CD4-positive, alpha-beta T cell (primary cell): ENCODE data around the gene COL25A1. TPM values are rescaled to one million over a fixed set of nuclear protein-coding genes. Genes with fewer than 3 reads are reported as not detected.

ENCODE experiments used
- ATAC-seq: fragments of 200-7000 bp; cut with Tn5 transposase; one replicate; pipeline ENCODE4 v1.10.0; 2022; ENCODE audit warnings: mild to moderate bottlenecking; ENCODE audit not compliant: poor library complexity
- CTCF ChIA-PET: fragments of 350-600 bp; sonication (Branson Sonifier 250); formaldehyde crosslinking; loops from one replicate; lab custom pipeline; 2021; ENCODE audit warnings: antibody characterized with exemption, inconsistent platforms; lab: Charles Lee
- POLR2A ChIA-PET: fragments of 350-600 bp; sonication (Branson Sonifier 250); formaldehyde crosslinking; loops from one replicate; lab custom pipeline; 2021; ENCODE audit warnings: antibody characterized with exemption, inconsistent platforms; lab: Charles Lee
- DNase-seq, 14 experiments: peaks; one replicate each; pipeline ENCODE4 v3.0.0-alpha.2; 2013 to 2020; ENCODE audit warnings: mixed read lengths in 2 of 14
- H3K27ac ChIP-seq, 2 donors: one replicate each; pipeline versions ENCODE4 v1.5.1 to v1.7.0; 2013; ENCODE audit warnings: low read length in 2 of 2, low read depth in 1 of 2, mild to moderate bottlenecking in 1 of 2
- H3K27me3 ChIP-seq, 2 experiments: 1 replicate in 1 of 2; 2 replicates in 1 of 2; pipeline versions ENCODE4 v1.6.1 to v1.7.0; 2013; ENCODE audit warnings: low read length in 2 of 2, control low read depth in 1 of 2, mild to moderate bottlenecking in 1 of 2, moderate library complexity in 1 of 2; ENCODE audit not compliant: insufficient read depth in 2 of 2, control insufficient read depth in 1 of 2
- H3K36me3 ChIP-seq: one replicate; pipeline ENCODE4 v1.6.1; 2013; ENCODE audit warnings: low read length, control low read depth; ENCODE audit not compliant: insufficient read depth
- H3K4me1 ChIP-seq: one replicate; pipeline ENCODE4 v1.6.1; 2013; ENCODE audit warnings: low read length, control low read depth; ENCODE audit not compliant: insufficient read depth
- H3K4me3 ChIP-seq: one replicate; pipeline ENCODE4 v1.5.1; 2013; ENCODE audit warnings: mild to moderate bottlenecking, low read length, moderate library complexity
- H3K9me3 ChIP-seq, 2 experiments: 1 replicate in 1 of 2; 2 replicates in 1 of 2; pipeline versions ENCODE4 v1.6.1 to v1.7.0; 2013; ENCODE audit warnings: low read length in 2 of 2, mild to moderate bottlenecking in 2 of 2, control low read depth in 1 of 2, moderate library complexity in 1 of 2; ENCODE audit not compliant: control insufficient read depth in 1 of 2, insufficient read depth in 1 of 2
- H3K27ac Mint-ChIP-seq: one replicate; pipeline ENCODE4 v1.8.0; 2020; ENCODE audit warnings: mixed read lengths
- H3K27me3 Mint-ChIP-seq: one replicate; pipeline ENCODE4 v1.8.0; 2021; ENCODE audit warnings: mixed read lengths
- H3K36me3 Mint-ChIP-seq: one replicate; pipeline ENCODE4 v1.8.0; 2021; ENCODE audit warnings: low read depth, mixed read lengths
- H3K4me1 Mint-ChIP-seq: one replicate; pipeline ENCODE4 v1.8.0; 2021; ENCODE audit warnings: low read depth, mixed read lengths
- H3K4me3 Mint-ChIP-seq: one replicate; pipeline ENCODE4 v1.8.0; 2020; ENCODE audit warnings: mild to moderate bottlenecking, mixed read lengths
- H3K9me3 Mint-ChIP-seq: one replicate; pipeline ENCODE4 v1.8.0; 2020; ENCODE audit warnings: mixed read lengths
- intact Hi-C, 2 experiments: fragments of 100-400 bp; cut with DNase I in 1 of 2; cut with micrococcal nuclease in 1 of 2; formaldehyde crosslinking; loops; one replicate each; pipeline versions ENCODE4 v1.15.1 to v1.9.0; 2023 to 2025; cut with DNase I, micrococcal nuclease
- total RNA-seq, 174 experiments: library from RNA in 2 of 174; stranded (reverse) in 2 of 174; gene quantifications; one replicate each; pipeline ENCODE4 v1.2.3 and lab custom pipeline; 2021 to 2026
- TF ChIP-seq, protein P1 (sequence below): fragments of 200-600 bp; IDR thresholded peaks from one replicate; pipeline ENCODE4 v1.8.0; 2022; ENCODE audit warnings: antibody characterized with exemption, mild to moderate bottlenecking

Gene COL25A1
- total RNA-seq, 2 experiments from 2014 or later = 0.42 TPM; not detected in 1

DNA sequence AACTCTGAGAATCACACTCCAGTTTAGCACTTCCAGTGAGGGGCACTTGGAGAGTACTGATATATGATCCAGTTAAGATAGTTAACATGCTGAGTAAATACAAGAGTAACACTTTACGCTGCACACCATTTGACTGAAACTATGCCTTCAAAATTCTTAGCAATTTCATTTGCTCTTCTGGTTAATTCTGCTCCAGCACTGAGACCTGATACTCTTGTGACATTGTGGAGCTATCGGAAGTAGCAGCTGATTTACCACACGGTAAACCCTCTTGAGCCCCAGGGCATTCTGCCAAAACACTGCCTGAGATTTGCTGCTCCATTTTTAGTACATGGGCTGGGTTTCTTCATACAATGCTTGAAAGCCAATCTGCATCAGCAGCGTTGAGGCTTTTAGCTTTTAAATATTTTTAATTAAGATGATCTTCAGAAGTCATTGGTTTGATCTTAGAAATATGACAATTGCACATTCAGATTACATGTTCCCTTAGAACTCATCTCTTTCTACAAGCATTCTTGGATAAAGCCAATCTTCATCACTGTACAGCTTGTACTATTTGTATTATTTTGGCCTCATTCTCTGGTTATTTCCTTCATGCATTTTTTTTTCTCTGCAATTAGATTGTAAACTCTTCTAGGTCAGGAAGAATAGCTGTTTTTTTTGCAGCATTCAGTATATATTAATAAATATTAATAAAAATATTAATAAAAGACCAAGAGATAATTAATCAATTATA lies 471.8 kb downstream of the COL25A1 start:
- Mint-ChIP-seq H3K9me3 (no peaks in the 10 kb centered on the region), H3K27me3 (peaks cover 10% of the 10 kb centered on the region), H3K27ac (no peak overlapping the region), H3K4me3 (no peak overlapping the region), H3K36me3 (no peaks in the 10 kb centered on the region), H3K4me1 (no peaks in the 10 kb centered on the region)
- H3K27ac ChIP-seq = no peak overlapping the region
- TF ChIP-seq, protein P1, sequence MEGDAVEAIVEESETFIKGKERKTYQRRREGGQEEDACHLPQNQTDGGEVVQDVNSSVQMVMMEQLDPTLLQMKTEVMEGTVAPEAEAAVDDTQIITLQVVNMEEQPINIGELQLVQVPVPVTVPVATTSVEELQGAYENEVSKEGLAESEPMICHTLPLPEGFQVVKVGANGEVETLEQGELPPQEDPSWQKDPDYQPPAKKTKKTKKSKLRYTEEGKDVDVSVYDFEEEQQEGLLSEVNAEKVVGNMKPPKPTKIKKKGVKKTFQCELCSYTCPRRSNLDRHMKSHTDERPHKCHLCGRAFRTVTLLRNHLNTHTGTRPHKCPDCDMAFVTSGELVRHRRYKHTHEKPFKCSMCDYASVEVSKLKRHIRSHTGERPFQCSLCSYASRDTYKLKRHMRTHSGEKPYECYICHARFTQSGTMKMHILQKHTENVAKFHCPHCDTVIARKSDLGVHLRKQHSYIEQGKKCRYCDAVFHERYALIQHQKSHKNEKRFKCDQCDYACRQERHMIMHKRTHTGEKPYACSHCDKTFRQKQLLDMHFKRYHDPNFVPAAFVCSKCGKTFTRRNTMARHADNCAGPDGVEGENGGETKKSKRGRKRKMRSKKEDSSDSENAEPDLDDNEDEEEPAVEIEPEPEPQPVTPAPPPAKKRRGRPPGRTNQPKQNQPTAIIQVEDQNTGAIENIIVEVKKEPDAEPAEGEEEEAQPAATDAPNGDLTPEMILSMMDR = no peak
- ATAC-seq (no peak), DNase-seq (no peak)
- CTCF ChIA-PET = no interaction called here
- intact Hi-C loops = no loop called here
- no peak overlapping the region for H3K4me3 ChIP-seq
- no peaks in the 10 kb centered on the region for H3K9me3 ChIP-seq
- no peaks in the 10 kb centered on the region for H3K27me3 ChIP-seq
- no peaks in the 10 kb centered on the region for H3K36me3 ChIP-seq
- POLR2A ChIA-PET = no interaction called here
- H3K4me1 ChIP-seq = no peaks in the 10 kb centered on the region

DNA sequence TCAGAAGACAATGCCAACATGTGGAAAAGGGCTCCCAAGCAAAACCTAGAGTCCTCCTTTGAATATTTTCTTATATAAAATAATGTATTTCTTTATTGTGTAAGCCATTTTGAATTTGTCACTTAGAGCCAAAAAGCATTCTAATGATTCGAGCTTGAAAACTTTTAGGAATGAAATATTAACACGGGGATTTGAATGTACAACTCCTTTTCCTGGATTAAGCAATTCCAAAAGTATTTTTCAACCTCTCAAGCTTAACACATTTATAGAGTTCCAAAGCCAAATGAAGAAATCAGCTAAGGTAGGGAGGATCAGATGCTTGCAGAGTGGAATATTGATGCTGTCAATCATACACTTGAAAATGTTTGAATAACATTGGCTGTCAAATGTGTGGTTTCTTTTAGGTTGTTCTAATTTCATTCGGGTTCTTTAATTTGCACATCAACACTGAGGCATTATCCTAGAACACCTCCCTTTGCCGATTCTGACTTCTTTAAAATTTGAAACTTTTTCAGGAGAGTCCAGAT lies 472.4 kb downstream of the COL25A1 start:
- intact Hi-C loops = no loop called here

DNA sequence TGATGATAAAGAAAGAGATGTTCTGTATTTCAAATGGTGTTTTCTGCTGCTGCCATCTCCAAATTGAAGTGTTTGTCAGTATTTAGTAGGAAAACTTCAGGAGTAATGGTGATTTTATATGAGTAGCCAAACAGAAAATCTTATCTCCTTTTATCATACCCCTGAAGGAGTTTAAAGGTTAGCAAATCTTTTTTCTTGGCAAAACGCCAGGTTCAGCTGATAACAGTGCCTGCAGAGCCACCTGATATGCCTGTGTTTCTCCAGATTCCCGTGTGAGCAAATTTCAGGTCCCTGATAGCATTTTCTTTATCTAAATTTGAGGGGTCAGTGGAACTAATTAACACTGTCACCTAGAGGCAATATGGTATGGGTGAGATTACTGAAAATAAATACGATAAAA lies 473.8 kb downstream of the COL25A1 start:
- H3K4me3 ChIP-seq = no peak overlapping the region
- no peaks in the 10 kb centered on the region for H3K9me3 Mint-ChIP-seq
- H3K27me3 ChIP-seq = no peaks in the 10 kb centered on the region
- no peaks in the 10 kb centered on the region for H3K9me3 ChIP-seq
- CTCF ChIA-PET = no interaction called here
- no peaks in the 10 kb centered on the region for H3K4me1 ChIP-seq
- H3K4me1 Mint-ChIP-seq = no peaks in the 10 kb centered on the region
- TF ChIP-seq, protein P1 = no peak
- POLR2A ChIA-PET = no interaction called here
- no peaks in the 10 kb centered on the region for H3K36me3 Mint-ChIP-seq
- intact Hi-C loops = no loop called here
- no peaks in the 10 kb centered on the region for H3K36me3 ChIP-seq
- H3K27ac Mint-ChIP-seq = no peak overlapping the region
- H3K27me3 Mint-ChIP-seq = peaks cover 2% of the 10 kb centered on the region
- DNase-seq = no peak
- no peak overlapping the region for H3K27ac ChIP-seq
- no peak overlapping the region for H3K4me3 Mint-ChIP-seq
- ATAC-seq = no peak

More for the DNA sequence above, 472.4 kb downstream of the COL25A1 start:
- no peaks in the 10 kb centered on the region for H3K9me3 ChIP-seq
- Mint-ChIP-seq H3K36me3 (no peaks in the 10 kb centered on the region), H3K27me3 (peaks cover 10% of the 10 kb centered on the region), H3K4me1 (no peaks in the 10 kb centered on the region), H3K27ac (no peak overlapping the region), H3K4me3 (no peak overlapping the region), H3K9me3 (no peaks in the 10 kb centered on the region)
- no peak for ATAC-seq
- CTCF ChIA-PET = no interaction called here
- POLR2A ChIA-PET = no interaction called here
- DNase-seq = no peak
- H3K4me1 ChIP-seq = no peaks in the 10 kb centered on the region
- H3K4me3 ChIP-seq = no peak overlapping the region
- H3K27ac ChIP-seq = no peak overlapping the region
- no peaks in the 10 kb centered on the region for H3K36me3 ChIP-seq
- no peaks in the 10 kb centered on the region for H3K27me3 ChIP-seq
- TF ChIP-seq, protein P1 = no peak
